Calu3 (cell line): ENCODE data around the gene ARMC12. TPM values are rescaled to one million over a fixed set of nuclear protein-coding genes. Genes with fewer than 3 reads are reported as not detected.
A peak's percentile ranks its signal among the peaks of the same experiment; 100 is the strongest.
"Not testable (repeated sequence)": the region's sequence is repeated elsewhere in the genome, so short reads cannot be mapped to it uniquely, and the experiment has no call there.

Source experiments
- BruUV-seq: library from RNA; stranded (reverse); fragments of 400-500 nt; replicated peaks from 2 replicates; lab custom pipeline; 2021; lab: Mats Ljungman, UMichigan
- CTCF ChIA-PET: fragments of 300-600 bp; sonication (Branson Sonifier 250); formaldehyde crosslinking; loops from one replicate; lab custom pipeline; 2022; ENCODE audit warnings: antibody characterized with exemption; lab: Charles Lee
- DNase-seq: peaks from one replicate; pipeline ENCODE4 v3.0.0; 2022
- H3K27ac Mint-ChIP-seq: one replicate; pipeline ENCODE4 v1.8.0; 2022; ENCODE audit warnings: mixed read lengths; ENCODE audit not compliant: unreplicated experiment
- H3K27me3 Mint-ChIP-seq: one replicate; pipeline ENCODE4 v1.8.0; 2022; ENCODE audit warnings: mixed read lengths; ENCODE audit not compliant: unreplicated experiment
- H3K36me3 Mint-ChIP-seq: one replicate; pipeline ENCODE4 v1.8.0; 2022; ENCODE audit warnings: mild to moderate bottlenecking, moderate library complexity, mixed read lengths; ENCODE audit not compliant: insufficient read depth, unreplicated experiment
- H3K4me1 Mint-ChIP-seq: one replicate; pipeline ENCODE4 v1.8.0; 2022; ENCODE audit warnings: mild to moderate bottlenecking, low read depth, mixed read lengths; ENCODE audit not compliant: unreplicated experiment
- H3K4me3 Mint-ChIP-seq: one replicate; pipeline ENCODE4 v1.8.0; 2022; ENCODE audit warnings: mild to moderate bottlenecking, low read depth, moderate library complexity, mixed read lengths; ENCODE audit not compliant: unreplicated experiment
- H3K9me3 Mint-ChIP-seq: one replicate; pipeline ENCODE4 v1.8.0; 2022; ENCODE audit warnings: low read depth, mixed read lengths; ENCODE audit not compliant: unreplicated experiment
- intact Hi-C: fragments of 100-400 bp; cut with micrococcal nuclease; formaldehyde crosslinking; loops from one replicate; pipeline ENCODE4 v1.10.0; 2022; ENCODE audit not compliant: unreplicated experiment
- total RNA-seq: library from RNA; stranded (reverse); gene quantifications from 2 replicates; pipeline ENCODE4 v1.2.3, GENCODE V29; 2022
- TF ChIP-seq, protein P1 (sequence below): fragments of 200-600 bp; IDR thresholded peaks from one replicate; pipeline ENCODE4 v1.8.0; 2022; ENCODE audit warnings: antibody characterized with exemption; ENCODE audit not compliant: unreplicated experiment

ARMC12 gene
- total RNA-seq, 1 experiment from 2014 or later, result not detected

DNA sequence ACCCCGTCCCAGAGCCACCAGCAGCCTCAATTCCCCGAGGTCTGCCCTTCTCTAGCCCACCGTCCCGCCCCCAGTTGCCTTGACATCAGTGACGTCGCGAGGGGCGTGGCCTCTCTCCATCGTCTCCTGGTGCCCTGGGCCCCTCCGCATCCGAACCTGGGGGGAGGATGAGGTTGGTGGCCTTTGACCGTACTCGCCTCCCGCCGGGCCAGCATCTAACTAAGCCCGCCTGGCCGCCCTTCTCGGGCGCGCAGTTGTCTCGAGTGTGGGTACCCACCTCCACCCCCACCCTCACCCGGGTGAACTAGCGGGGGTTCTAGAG is 5.5 kb upstream of the ARMC12 start:
- intact Hi-C loops, result no loop called here
- H3K27ac Mint-ChIP-seq, result no peak overlapping the region

DNA sequence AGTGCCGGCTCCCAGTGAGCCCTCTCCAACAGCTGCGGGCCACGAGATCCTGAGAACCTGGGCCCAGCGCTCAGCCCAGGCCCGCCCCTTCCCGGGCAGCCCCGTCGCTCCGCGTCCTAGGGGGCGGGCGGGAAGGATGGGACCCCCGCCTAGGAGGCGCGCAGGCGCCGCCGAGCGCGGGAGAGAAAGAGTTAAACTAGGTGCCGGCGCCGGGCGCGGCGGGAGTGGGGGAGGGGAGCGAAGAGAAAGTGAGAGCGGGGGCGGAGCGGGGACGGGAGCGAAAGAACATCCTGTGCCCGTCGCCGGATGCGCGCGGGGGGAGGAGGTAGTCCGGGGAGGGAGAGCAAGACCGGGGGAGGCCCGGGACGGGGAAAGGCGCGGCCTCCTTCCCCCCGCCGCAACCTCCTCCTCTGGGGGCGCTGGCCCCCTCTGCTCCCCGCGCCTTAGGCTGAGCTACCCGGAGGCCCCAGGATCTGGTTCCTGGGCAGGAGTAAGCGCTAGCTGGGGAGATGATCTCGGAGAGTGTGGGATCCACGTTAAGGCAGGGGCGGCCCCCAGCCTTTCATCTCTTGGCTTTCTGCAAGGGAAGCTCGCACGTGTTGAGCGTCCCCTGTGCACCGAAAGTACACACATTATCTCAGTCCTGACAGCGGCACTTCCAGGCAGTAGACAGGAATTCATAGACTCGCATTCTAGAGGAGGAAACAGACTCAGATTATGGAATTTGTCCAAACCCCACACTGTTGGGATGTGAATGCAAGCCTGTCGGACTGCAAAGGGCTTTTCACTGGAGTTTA is 4.9 kb upstream of the ARMC12 start:
- peak; percentile 91 for DNase-seq
- intact Hi-C loops, result no loop called here
- peaks cover 19% of the 10 kb centered on the region for H3K36me3 Mint-ChIP-seq
- TF ChIP-seq, protein P1, sequence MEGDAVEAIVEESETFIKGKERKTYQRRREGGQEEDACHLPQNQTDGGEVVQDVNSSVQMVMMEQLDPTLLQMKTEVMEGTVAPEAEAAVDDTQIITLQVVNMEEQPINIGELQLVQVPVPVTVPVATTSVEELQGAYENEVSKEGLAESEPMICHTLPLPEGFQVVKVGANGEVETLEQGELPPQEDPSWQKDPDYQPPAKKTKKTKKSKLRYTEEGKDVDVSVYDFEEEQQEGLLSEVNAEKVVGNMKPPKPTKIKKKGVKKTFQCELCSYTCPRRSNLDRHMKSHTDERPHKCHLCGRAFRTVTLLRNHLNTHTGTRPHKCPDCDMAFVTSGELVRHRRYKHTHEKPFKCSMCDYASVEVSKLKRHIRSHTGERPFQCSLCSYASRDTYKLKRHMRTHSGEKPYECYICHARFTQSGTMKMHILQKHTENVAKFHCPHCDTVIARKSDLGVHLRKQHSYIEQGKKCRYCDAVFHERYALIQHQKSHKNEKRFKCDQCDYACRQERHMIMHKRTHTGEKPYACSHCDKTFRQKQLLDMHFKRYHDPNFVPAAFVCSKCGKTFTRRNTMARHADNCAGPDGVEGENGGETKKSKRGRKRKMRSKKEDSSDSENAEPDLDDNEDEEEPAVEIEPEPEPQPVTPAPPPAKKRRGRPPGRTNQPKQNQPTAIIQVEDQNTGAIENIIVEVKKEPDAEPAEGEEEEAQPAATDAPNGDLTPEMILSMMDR, result no peak
- H3K27me3 Mint-ChIP-seq, result no peaks in the 10 kb centered on the region
- H3K9me3 Mint-ChIP-seq, result no peaks in the 10 kb centered on the region
- CTCF ChIA-PET, result interaction anchor here (0.6 kb wide), 1 partner anchor 108 kb away, joined by 3 read pairs; no protein-coding TSS in a partner anchor
- H3K4me1 Mint-ChIP-seq, result peaks cover 26% of the 10 kb centered on the region
- no TSS peak for BruUV-seq
- H3K27ac Mint-ChIP-seq, result no peak overlapping the region
- H3K4me3 Mint-ChIP-seq, result peak overlapping the region; percentile 81

More for the DNA sequence above, 5.5 kb upstream of the ARMC12 start:
- no peaks in the 10 kb centered on the region for H3K27me3 Mint-ChIP-seq
- peak overlapping the region; percentile 81 for H3K4me3 Mint-ChIP-seq
- peak; percentile 83 for DNase-seq
- CTCF ChIA-PET, result no interaction called here
- no TSS peak for BruUV-seq
- H3K9me3 Mint-ChIP-seq, result no peaks in the 10 kb centered on the region
- H3K4me1 Mint-ChIP-seq, result peaks cover 31% of the 10 kb centered on the region
- TF ChIP-seq, protein P1, result no peak
- H3K36me3 Mint-ChIP-seq, result peaks cover 22% of the 10 kb centered on the region

DNA sequence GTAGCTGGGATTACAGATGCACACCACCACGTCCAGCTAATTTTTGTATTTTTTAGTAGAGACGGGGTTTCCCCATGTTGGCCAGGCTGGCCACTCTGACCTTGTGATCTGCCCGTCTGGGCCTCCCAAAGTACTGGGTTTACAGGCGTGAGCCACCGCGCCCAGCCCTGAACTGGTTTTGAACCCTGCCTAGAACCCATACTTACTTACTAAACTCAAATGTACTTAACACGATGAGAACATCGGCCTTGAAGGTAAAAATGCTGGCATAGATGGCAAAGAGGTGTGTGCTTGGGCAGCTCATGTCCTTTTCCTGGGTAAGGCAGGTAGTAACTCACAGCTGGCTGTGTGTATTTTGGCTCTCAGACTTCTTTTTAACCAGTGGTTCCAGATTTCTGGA is 3.2 kb upstream of the ARMC12 start:
- Mint-ChIP-seq H3K9me3 (no peaks in the 10 kb centered on the region), H3K4me1 (peaks cover 20% of the 10 kb centered on the region), H3K36me3 (peaks cover 10% of the 10 kb centered on the region), H3K27me3 (no peaks in the 10 kb centered on the region), H3K4me3 (no peak overlapping the region), H3K27ac (no peak overlapping the region)
- intact Hi-C loops, result no loop called here
- CTCF ChIA-PET, result interaction anchor here (0.8 kb wide), 1 partner anchor 77 kb away, joined by 3 read pairs; no protein-coding TSS in a partner anchor
- TF ChIP-seq, protein P1, result no peak
- BruUV-seq, result no TSS peak
- DNase-seq, result no peak

DNA sequence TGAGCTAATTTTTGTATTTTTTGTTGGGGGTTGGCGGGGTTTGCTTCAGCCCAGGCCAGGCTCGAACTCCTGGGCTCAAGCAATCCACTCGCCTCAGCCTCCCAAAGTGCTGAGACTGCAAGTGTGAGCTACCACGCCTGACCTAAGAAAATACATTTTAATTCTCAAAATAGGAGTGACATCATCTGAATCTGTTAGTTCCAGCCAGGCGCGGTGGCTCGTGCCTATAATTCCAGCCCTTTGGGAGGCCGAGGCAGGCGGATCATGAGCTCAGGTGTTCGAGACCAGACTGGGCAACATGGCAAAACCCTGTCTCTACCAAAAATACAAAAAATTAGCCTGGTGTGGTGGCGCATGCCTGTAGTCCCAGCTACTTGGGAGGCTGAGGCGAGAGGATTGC is 2.5 kb upstream of the ARMC12 start:
- intact Hi-C loops, H3K36me3 Mint-ChIP-seq, BruUV-seq, H3K27me3 Mint-ChIP-seq, DNase-seq, H3K27ac Mint-ChIP-seq, H3K4me3 Mint-ChIP-seq, H3K9me3 Mint-ChIP-seq: not testable (repeated sequence)
- H3K4me1 Mint-ChIP-seq, result peaks cover 15% of the 10 kb centered on the region
- CTCF ChIA-PET, result interaction anchor here (0.7 kb wide), 2 partner anchors 160 to 361 kb away, joined by 4 to 5 read pairs; no protein-coding TSS in a partner anchor
